Cardiac muscle cell (in vitro differentiated cells and primary cell): Measurements from ENCODE around the gene SGSH. TPM values are rescaled to one million over a fixed set of nuclear protein-coding genes. Genes with fewer than 3 reads are reported as not detected.

Experiments
- DNase-seq, 2 donors: peaks; one replicate each; pipeline versions ENCODE4 v3.0.0 to v3.0.0-alpha.2; 2010 to 2017; ENCODE audit warnings: low read depth in 1 of 2, low spot score in 1 of 2
- H3K27ac ChIP-seq: fragments of 200-600 bp; sonication (generic); 2 replicates; pipeline ENCODE4 v1.5.1; 2016
- H3K27me3 ChIP-seq: fragments of 200-600 bp; sonication (generic); 2 replicates; pipeline ENCODE4 v1.6.0; 2016; ENCODE audit warnings: control low read depth
- H3K36me3 ChIP-seq: fragments of 200-600 bp; sonication (generic); 2 replicates; pipeline ENCODE4 v1.5.1; 2016; ENCODE audit warnings: control low read depth
- H3K4me1 ChIP-seq: fragments of 200-600 bp; sonication (generic); 2 replicates; pipeline ENCODE4 v1.8.1; 2017; ENCODE audit warnings: low read depth, mild to moderate bottlenecking, mixed run types
- H3K4me3 ChIP-seq: fragments of 200-600 bp; sonication (generic); 2 replicates; pipeline ENCODE4 v1.5.1; 2016; ENCODE audit warnings: mild to moderate bottlenecking
- H3K9me3 ChIP-seq: fragments of 200-600 bp; sonication (generic); 2 replicates; pipeline ENCODE4 v1.5.1; 2017; ENCODE audit warnings: low read depth, mild to moderate bottlenecking, control low read depth
- polyA plus RNA-seq: library from polyadenylated mRNA; unstranded; fragments of >200 nt; fragmentation: Nextera tagmentation; extraction: Ambion mirVana; gene quantifications from 2 replicates; pipeline ENCODE4 v1.2.1, GENCODE V29; 2016
- total RNA-seq: library from RNA; depleted of rRNA; stranded (reverse); fragments of >200 nt; gene quantifications from 2 replicates; pipeline ENCODE4 v1.2.3, GENCODE V29; 2016
- TF ChIP-seq, protein P1 (sequence below): IDR thresholded peaks from 2 replicates; pipeline ENCODE4 v1.5.1; 2012; ENCODE audit warnings: low read depth, mild to moderate bottlenecking, low read length

The SGSH gene
- total and polyA plus RNA-seq, 2 experiments from 2014 or later = 56.6 to 63.2 TPM

DNA sequence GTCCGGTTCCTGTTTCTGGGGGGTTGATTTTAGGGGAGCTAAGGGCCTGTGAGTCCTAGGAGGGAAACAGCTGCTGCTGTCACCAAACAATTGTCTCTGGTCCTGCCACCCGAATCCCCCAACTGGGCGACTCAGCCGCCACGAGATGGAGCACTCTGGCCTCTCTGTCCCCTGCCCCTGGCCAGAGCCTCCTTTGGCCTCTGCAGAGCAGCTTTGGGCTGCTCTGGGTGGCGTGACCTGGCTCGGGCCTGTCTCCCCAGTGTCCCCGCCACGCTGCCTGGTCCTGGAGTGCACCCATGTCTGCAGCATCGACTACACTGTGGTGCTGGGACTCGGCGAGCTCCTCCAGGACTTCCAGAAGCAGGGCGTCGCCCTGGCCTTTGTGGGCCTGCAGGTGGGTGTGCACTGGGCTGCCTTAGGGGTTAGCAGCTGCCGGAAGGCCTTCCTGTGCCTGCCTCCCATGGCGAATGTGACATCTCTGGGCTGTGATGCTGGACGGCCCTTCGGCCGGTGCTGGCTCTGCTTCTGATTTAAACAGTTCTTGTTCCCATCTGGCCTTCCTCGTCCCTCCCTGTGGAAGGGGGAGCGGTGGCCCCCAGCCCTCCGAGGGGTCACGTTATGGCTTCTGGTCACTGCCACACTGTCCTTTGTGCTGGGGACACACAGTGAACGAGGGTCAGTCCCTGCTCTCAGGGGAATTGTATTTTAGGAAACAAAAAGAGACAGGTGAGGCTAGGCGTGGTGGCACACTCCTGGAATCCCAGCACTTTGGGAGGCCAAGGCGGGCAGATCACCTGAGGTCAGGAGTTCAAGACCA lies 29.0 kb upstream of the SGSH start:
- no peaks in the 10 kb centered on the region for H3K4me1 ChIP-seq
- TF ChIP-seq, protein P1, sequence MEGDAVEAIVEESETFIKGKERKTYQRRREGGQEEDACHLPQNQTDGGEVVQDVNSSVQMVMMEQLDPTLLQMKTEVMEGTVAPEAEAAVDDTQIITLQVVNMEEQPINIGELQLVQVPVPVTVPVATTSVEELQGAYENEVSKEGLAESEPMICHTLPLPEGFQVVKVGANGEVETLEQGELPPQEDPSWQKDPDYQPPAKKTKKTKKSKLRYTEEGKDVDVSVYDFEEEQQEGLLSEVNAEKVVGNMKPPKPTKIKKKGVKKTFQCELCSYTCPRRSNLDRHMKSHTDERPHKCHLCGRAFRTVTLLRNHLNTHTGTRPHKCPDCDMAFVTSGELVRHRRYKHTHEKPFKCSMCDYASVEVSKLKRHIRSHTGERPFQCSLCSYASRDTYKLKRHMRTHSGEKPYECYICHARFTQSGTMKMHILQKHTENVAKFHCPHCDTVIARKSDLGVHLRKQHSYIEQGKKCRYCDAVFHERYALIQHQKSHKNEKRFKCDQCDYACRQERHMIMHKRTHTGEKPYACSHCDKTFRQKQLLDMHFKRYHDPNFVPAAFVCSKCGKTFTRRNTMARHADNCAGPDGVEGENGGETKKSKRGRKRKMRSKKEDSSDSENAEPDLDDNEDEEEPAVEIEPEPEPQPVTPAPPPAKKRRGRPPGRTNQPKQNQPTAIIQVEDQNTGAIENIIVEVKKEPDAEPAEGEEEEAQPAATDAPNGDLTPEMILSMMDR = no peak
- H3K27ac ChIP-seq = no peak overlapping the region
- no peak for DNase-seq
- no peaks in the 10 kb centered on the region for H3K9me3 ChIP-seq
- H3K36me3 ChIP-seq = peaks cover 7% of the 10 kb centered on the region
- H3K27me3 ChIP-seq = no peaks in the 10 kb centered on the region
- no peak overlapping the region for H3K4me3 ChIP-seq

DNA sequence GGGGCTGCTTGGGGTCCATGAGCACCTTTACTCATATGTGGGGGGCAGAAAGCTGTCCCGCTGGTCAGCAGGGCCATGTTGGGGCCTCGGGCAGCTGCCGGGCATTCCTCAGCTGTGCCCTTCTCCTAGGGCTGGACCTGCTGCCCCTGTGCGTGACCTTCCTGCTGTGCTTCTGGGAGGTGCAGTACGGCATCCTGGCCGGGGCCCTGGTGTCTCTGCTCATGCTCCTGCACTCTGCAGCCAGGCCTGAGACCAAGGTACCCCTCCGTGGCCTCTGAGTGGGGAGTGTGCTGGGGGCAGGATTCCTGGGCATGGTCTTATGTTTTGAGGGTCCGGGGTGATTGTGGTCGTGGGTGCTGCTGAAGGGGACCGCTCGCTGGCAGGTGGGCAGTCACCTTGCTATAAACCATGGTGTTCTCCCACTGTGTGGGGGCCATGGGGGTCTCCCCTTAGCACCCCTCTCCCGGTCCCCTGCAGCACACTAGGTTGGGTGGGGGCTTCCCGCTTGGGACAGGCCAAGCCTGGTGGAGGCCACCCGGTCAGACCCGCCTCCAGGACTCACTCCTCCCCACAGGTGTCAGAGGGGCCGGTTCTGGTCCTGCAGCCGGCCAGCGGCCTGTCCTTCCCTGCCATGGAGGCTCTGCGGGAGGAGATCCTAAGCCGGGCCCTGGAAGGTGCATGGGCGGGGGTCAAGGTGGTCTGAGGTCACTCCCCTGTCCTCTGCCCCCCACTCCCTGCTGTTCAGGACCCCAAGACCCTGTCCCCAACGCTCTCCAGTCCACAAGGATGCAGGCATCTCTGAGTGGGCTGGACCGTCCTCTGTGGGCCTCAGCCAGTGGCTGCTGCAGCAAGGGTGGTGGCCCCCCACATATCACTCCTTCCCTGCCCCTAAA lies 28.1 kb upstream of the SGSH start:
- no peaks in the 10 kb centered on the region for H3K4me1 ChIP-seq
- DNase-seq = no peak
- peaks cover 7% of the 10 kb centered on the region for H3K36me3 ChIP-seq
- H3K9me3 ChIP-seq = no peaks in the 10 kb centered on the region
- H3K4me3 ChIP-seq = no peak overlapping the region
- TF ChIP-seq, protein P1 = no peak
- H3K27ac ChIP-seq = no peak overlapping the region
- H3K27me3 ChIP-seq = no peaks in the 10 kb centered on the region

DNA sequence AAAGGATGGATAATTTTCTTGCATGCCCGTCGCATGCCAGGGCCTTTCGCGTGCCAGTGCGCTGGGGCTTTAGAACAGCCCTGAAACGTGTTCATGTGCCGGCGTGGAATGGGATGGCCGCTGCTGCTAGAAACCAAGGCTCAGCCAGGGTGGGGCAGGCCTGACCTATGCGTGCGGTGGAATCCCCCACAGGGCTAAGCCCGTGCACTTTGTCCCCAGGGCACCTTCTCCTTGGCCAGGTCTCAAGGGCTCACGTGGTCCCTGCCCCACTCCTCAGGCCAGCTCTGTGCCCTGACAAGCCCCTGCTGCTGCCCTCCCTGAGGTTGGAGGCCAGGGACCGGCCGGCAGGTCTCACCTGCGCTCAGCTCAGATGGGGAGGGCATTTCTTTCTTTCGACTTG lies 27.4 kb upstream of the SGSH start:
- no peak for DNase-seq

DNA sequence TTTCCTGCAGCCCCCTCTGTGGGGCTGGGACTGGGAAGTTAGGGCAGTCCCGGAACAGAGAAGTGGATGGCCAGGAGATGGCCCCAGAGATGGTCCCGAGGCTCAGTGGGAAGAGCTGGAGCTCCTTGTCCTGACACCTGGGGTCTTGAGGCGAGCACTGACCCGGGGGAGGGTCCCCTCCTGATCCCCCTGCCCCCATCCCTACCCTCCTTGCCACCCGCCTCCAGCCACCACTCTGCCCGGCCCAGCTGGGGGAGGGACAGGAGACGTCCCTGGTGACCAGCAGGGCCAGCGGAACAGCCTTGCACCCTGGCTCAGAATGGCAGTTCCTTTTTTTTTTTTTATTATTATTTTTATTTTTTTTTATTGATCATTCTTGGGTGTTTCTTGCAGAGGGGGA lies 26.6 kb upstream of the SGSH start:
- Histone ChIP-seq H3K36me3 (peaks cover 13% of the 10 kb centered on the region), H3K4me3 (no peak overlapping the region), H3K27me3 (no peaks in the 10 kb centered on the region), H3K27ac (no peak overlapping the region), H3K4me1 (no peaks in the 10 kb centered on the region), H3K9me3 (no peaks in the 10 kb centered on the region)
- no peak for DNase-seq
- TF ChIP-seq, protein P1 = no peak

More for the DNA sequence above, 27.4 kb upstream of the SGSH start:
- Histone ChIP-seq H3K4me1 (no peaks in the 10 kb centered on the region), H3K9me3 (no peaks in the 10 kb centered on the region), H3K27me3 (no peaks in the 10 kb centered on the region), H3K27ac (no peak overlapping the region), H3K36me3 (peaks cover 7% of the 10 kb centered on the region), H3K4me3 (no peak overlapping the region)
- TF ChIP-seq, protein P1 = no peak

DNA sequence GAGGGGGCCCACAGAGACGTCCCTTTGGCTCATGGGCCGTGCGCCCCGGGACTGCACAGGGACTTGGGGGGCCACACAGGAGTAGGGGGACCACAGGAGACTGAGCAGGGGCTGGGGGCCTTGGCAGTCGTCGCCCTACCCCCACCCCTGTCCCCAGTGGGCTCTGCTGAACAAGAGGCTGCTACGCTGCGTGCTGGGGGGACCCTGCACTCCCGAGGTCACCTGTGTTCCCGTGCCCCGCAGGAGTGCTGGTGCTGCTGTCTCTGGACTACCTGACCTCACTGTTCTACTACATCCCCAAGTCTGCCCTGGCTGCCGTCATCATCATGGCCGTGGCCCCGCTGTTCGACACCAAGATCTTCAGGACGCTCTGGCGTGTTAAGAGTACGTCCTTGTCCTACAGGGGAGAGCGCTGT lies 26.1 kb upstream of the SGSH start:
- Histone ChIP-seq H3K4me3 (no peak overlapping the region), H3K4me1 (no peaks in the 10 kb centered on the region), H3K27ac (no peak overlapping the region), H3K36me3 (peaks cover 18% of the 10 kb centered on the region), H3K27me3 (no peaks in the 10 kb centered on the region), H3K9me3 (no peaks in the 10 kb centered on the region)
- DNase-seq = no peak
- TF ChIP-seq, protein P1 = no peak
